H7 (cell line): ENCODE results near the gene ATP5ME. TPM values are rescaled to one million over a fixed set of nuclear protein-coding genes. Genes with fewer than 3 reads are reported as not detected.
A peak's percentile ranks its signal among the peaks of the same experiment; 100 is the strongest.

ENCODE experiments used
- DNase-seq: peaks from one replicate; pipeline ENCODE4 v3.0.0; 2012
- H3K27me3 ChIP-seq: 2 replicates; pipeline ENCODE4 v1.6.0; 2011; ENCODE audit warnings: mild to moderate bottlenecking, low read length; ENCODE audit not compliant: control insufficient read depth, insufficient read depth
- H3K36me3 ChIP-seq: replicated peaks from 2 replicates; pipeline ENCODE4 v1.5.1; 2011; ENCODE audit warnings: low read length; ENCODE audit not compliant: control insufficient read depth, insufficient read depth
- H3K4me3 ChIP-seq: 2 replicates; pipeline ENCODE4 v1.5.1; 2011; ENCODE audit warnings: low read depth, mild to moderate bottlenecking, control low read depth, low read length, moderate library complexity; ENCODE audit not compliant: insufficient read depth
- total RNA-seq: library from RNA; depleted of rRNA; stranded (reverse); fragments of >200 nt; shearing (Covaris generic); gene quantifications from 2 replicates; pipeline ENCODE4 v1.2.3, GENCODE V29; 2014

Gene ATP5ME
- total RNA-seq, 1 experiment from 2014 or later, result 410 TPM

- peak; percentile 63 for DNase-seq
- no peaks in the 10 kb centered on the region for H3K27me3 ChIP-seq
- no peak overlapping the region for H3K4me3 ChIP-seq
- H3K36me3 ChIP-seq, result no peaks in the 10 kb centered on the region
Measured at GRCh38 chr4:661881-662761, 12.0 kb downstream of the ATP5ME start.

GRCh38 chr4:661231-661630 lies 12.8 kb downstream of the ATP5ME start:
- Histone ChIP-seq H3K27me3 (no peaks in the 10 kb centered on the region), H3K4me3 (no peak overlapping the region), H3K36me3 (no peaks in the 10 kb centered on the region)
- DNase-seq, result no peak

GRCh38 chr4:660401-660800 lies 13.7 kb downstream of the ATP5ME start:
- H3K4me3 ChIP-seq, result no peak overlapping the region
- no peaks in the 10 kb centered on the region for H3K27me3 ChIP-seq
- no peak for DNase-seq
- H3K36me3 ChIP-seq, result no peaks in the 10 kb centered on the region

GRCh38 chr4:659851-660250 lies 14.2 kb downstream of the ATP5ME start:
- Histone ChIP-seq H3K36me3 (no peaks in the 10 kb centered on the region), H3K27me3 (no peaks in the 10 kb centered on the region), H3K4me3 (no peak overlapping the region)
- no peak for DNase-seq

GRCh38 chr4:658681-659667 lies 15.1 kb downstream of the ATP5ME start:
- no peak for DNase-seq
- Histone ChIP-seq H3K36me3 (no peaks in the 10 kb centered on the region), H3K27me3 (no peaks in the 10 kb centered on the region), H3K4me3 (no peak overlapping the region)

- Histone ChIP-seq H3K4me3 (no peak overlapping the region), H3K27me3 (no peaks in the 10 kb centered on the region), H3K36me3 (no peaks in the 10 kb centered on the region)
- no peak for DNase-seq
Measured at GRCh38 chr4:657834-658667, 16.0 kb downstream of the ATP5ME start.

- Histone ChIP-seq H3K36me3 (no peaks in the 10 kb centered on the region), H3K4me3 (no peak overlapping the region), H3K27me3 (no peaks in the 10 kb centered on the region)
- no peak for DNase-seq
Measured at GRCh38 chr4:657338-657833, 16.7 kb downstream of the ATP5ME start.

- Histone ChIP-seq H3K27me3 (no peaks in the 10 kb centered on the region), H3K36me3 (no peaks in the 10 kb centered on the region), H3K4me3 (no peak overlapping the region)
- DNase-seq, result peak; percentile 55
Measured at GRCh38 chr4:656436-657337, 17.4 kb downstream of the ATP5ME start.

- Histone ChIP-seq H3K4me3 (no peak overlapping the region), H3K27me3 (no peaks in the 10 kb centered on the region), H3K36me3 (no peaks in the 10 kb centered on the region)
- DNase-seq, result peak; percentile 57
Measured at GRCh38 chr4:655464-656151, 18.5 kb downstream of the ATP5ME start.

GRCh38 chr4:654871-655463 lies 19.1 kb downstream of the ATP5ME start:
- peak; percentile 75 for DNase-seq
- H3K4me3 ChIP-seq, result no peak overlapping the region
- H3K27me3 ChIP-seq, result no peaks in the 10 kb centered on the region
- H3K36me3 ChIP-seq, result no peaks in the 10 kb centered on the region

GRCh38 chr4:654503-654845 lies 19.6 kb downstream of the ATP5ME start:
- Histone ChIP-seq H3K36me3 (no peaks in the 10 kb centered on the region), H3K27me3 (no peaks in the 10 kb centered on the region), H3K4me3 (no peak overlapping the region)
- no peak for DNase-seq

- Histone ChIP-seq H3K4me3 (no peak overlapping the region), H3K27me3 (no peaks in the 10 kb centered on the region), H3K36me3 (no peaks in the 10 kb centered on the region)
- no peak for DNase-seq
Measured at GRCh38 chr4:653831-654502, 20.1 kb downstream of the ATP5ME start.
